DOHH2 (cell line): Measurements from ENCODE around the gene CTSE.

Source experiments
- CTCF ChIP-seq: fragments of 200-600 bp; sonication (generic); IDR thresholded peaks from one replicate; pipeline ENCODE4 v1.5.1; 2014; ENCODE audit warnings: antibody characterized with exemption, mild to moderate bottlenecking, low read depth, low read length; ENCODE audit not compliant: poor library complexity, severe bottlenecking
- EZH2phosphoT487 ChIP-seq: fragments of 200-600 bp; sonication (generic); IDR thresholded peaks from 2 replicates; pipeline ENCODE4 v1.6.1; 2017; ENCODE audit warnings: borderline replicate concordance, mild to moderate bottlenecking, antibody characterized with exemption, low read length, moderate library complexity, mixed read lengths

GRCh38 chr1:206013026-206013795 is 10.5 kb downstream of the CTSE start:
- no peak for TF ChIP-seq CTCF
- TF ChIP-seq EZH2phosphoT487, result no peak
